Activated CD4-positive, alpha-beta memory T cell treated with anti-CD3 and anti-CD28 coated beads for 36 hours (primary cell): ENCODE data around the gene NAXE. TPM values are rescaled to one million over a fixed set of nuclear protein-coding genes. Genes with fewer than 3 reads are reported as not detected.
"Not testable (repeated sequence)": the region's sequence is repeated elsewhere in the genome, so short reads cannot be mapped to it uniquely, and the experiment has no call there.

Source experiments
- CTCF ChIA-PET: fragments of 350-600 bp; sonication (Branson Sonifier 250); formaldehyde crosslinking; loops from one replicate; lab custom pipeline; 2021; ENCODE audit warnings: antibody characterized with exemption, inconsistent platforms; lab: Charles Lee
- POLR2A ChIA-PET: fragments of 350-600 bp; sonication (Branson Sonifier 250); formaldehyde crosslinking; loops from one replicate; lab custom pipeline; 2021; ENCODE audit warnings: antibody characterized with exemption; lab: Charles Lee
- DNase-seq: peaks from one replicate; pipeline ENCODE4 v3.0.0-alpha.2; 2020
- H3K27ac Mint-ChIP-seq: one replicate; pipeline ENCODE4 v1.8.0; 2021; ENCODE audit warnings: mixed read lengths
- H3K27me3 Mint-ChIP-seq: one replicate; pipeline ENCODE4 v1.8.0; 2021; ENCODE audit warnings: mixed read lengths
- H3K36me3 Mint-ChIP-seq: one replicate; pipeline ENCODE4 v1.8.0; 2021; ENCODE audit warnings: mixed read lengths
- H3K4me1 Mint-ChIP-seq: one replicate; pipeline ENCODE4 v1.8.0; 2021; ENCODE audit warnings: low read depth, mixed read lengths
- H3K4me3 Mint-ChIP-seq: one replicate; pipeline ENCODE4 v1.8.0; 2021; ENCODE audit warnings: mild to moderate bottlenecking, mixed read lengths
- H3K9me3 Mint-ChIP-seq: one replicate; pipeline ENCODE4 v1.8.0; 2021; ENCODE audit warnings: mixed read lengths
- intact Hi-C: fragments of 100-400 bp; cut with micrococcal nuclease; formaldehyde crosslinking; loops from one replicate; pipeline ENCODE4 v1.15.1; 2023
- total RNA-seq, 2 experiments: library from RNA; stranded (reverse); gene quantifications; one replicate each; pipeline ENCODE4 v1.2.3, GENCODE V29; 2021

NAXE gene
- total RNA-seq, 2 experiments from 2014 or later, result 73.6 to 76.7 TPM

DNA sequence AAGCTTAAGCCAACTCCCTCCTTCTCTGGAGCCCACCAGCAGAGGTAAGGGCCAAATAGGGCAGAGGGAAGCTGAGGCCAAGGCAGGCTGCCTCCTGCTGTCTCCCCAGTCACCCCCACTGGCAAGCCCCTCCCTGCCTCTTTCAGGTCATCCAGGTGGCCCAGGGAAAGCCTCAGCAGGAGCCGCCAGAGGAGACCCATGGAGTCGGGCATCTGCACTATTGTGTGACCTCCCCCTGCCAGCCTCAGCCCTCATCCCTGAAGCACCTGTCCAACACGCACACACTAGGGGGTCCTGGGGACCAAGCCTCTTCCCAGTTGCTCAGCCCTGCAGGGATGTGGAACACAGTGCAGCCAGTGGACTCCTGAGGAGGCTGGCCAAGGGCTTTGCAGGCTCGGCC is 5.3 kb upstream of the NAXE start:
- H3K9me3 Mint-ChIP-seq, result no peaks in the 10 kb centered on the region
- CTCF ChIA-PET, result interaction anchor here (0.7 to 11.2 kb wide), 12 partner anchors 14 to 200 kb away, joined by 3 to 78 read pairs (median 4); partner anchors contain the start of gene GPATCH4
- H3K27ac Mint-ChIP-seq, result no peak overlapping the region
- no peaks in the 10 kb centered on the region for H3K36me3 Mint-ChIP-seq
- DNase-seq, result no peak
- no peak overlapping the region for H3K4me3 Mint-ChIP-seq
- POLR2A ChIA-PET, result interaction anchor here (0.5 kb wide), 1 partner anchor 110 kb away, joined by 3 read pairs; no protein-coding TSS in a partner anchor
- peaks cover 9% of the 10 kb centered on the region for H3K4me1 Mint-ChIP-seq
- intact Hi-C loops, result no loop called here
- H3K27me3 Mint-ChIP-seq, result no peaks in the 10 kb centered on the region

- ChIA-PET POLR2A (no interaction called here), CTCF (interaction anchor here (0.6 to 11.2 kb wide), 9 partner anchors 14 to 201 kb away, joined by 3 to 78 read pairs (median 4); partner anchors contain the start of gene GPATCH4)
- DNase-seq, result no peak
- Mint-ChIP-seq H3K36me3 (no peaks in the 10 kb centered on the region), H3K4me1 (peaks cover 9% of the 10 kb centered on the region), H3K4me3 (no peak overlapping the region), H3K9me3 (no peaks in the 10 kb centered on the region), H3K27me3 (no peaks in the 10 kb centered on the region), H3K27ac (no peak overlapping the region)
- intact Hi-C loops, result no loop called here
These were observed 4.6 kb upstream of the NAXE start for GRCh38 chr1:156586892-156587477.

- DNase-seq, POLR2A ChIA-PET, H3K36me3 Mint-ChIP-seq, intact Hi-C loops, H3K27ac Mint-ChIP-seq, H3K9me3 Mint-ChIP-seq, H3K27me3 Mint-ChIP-seq, H3K4me3 Mint-ChIP-seq: not testable (repeated sequence)
- CTCF ChIA-PET, result interaction anchor here (0.9 to 11.2 kb wide), 2 partner anchors 21 to 24 kb away, joined by 3 to 78 read pairs; no protein-coding TSS in a partner anchor
- peaks cover 16% of the 10 kb centered on the region for H3K4me1 Mint-ChIP-seq
These were observed 3.6 kb upstream of the NAXE start for GRCh38 chr1:156587927-156588326.

DNA sequence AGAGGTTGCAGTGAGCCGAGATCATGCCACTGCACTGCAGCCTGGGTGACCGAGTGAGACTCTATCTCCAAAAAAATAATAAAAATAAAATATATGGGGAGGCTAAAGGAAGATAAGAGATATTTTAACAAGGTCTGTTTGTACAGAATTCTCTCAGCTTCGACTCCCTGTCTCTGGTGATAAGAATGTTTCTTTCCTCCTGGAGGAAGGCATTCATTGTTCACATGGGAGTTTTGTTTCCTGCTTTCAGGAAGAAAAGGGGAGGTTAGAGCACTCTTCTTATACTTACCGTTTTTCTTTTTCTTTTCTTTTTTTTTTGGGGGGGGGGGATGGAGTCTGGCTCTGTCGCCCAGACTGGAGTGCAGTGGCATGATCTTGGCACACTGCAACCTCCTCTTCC is 2.0 kb upstream of the NAXE start:
- POLR2A ChIA-PET, result no interaction called here
- intact Hi-C loops, result no loop called here
- Mint-ChIP-seq H3K27ac (no peak overlapping the region), H3K36me3 (no peaks in the 10 kb centered on the region), H3K4me3 (no peak overlapping the region), H3K9me3 (no peaks in the 10 kb centered on the region), H3K27me3 (no peaks in the 10 kb centered on the region), H3K4me1 (peaks cover 19% of the 10 kb centered on the region)
- CTCF ChIA-PET, result interaction anchor here (1.2 kb wide), 1 partner anchor 204 kb away, joined by 3 read pairs; no protein-coding TSS in a partner anchor
- DNase-seq, result no peak

DNA sequence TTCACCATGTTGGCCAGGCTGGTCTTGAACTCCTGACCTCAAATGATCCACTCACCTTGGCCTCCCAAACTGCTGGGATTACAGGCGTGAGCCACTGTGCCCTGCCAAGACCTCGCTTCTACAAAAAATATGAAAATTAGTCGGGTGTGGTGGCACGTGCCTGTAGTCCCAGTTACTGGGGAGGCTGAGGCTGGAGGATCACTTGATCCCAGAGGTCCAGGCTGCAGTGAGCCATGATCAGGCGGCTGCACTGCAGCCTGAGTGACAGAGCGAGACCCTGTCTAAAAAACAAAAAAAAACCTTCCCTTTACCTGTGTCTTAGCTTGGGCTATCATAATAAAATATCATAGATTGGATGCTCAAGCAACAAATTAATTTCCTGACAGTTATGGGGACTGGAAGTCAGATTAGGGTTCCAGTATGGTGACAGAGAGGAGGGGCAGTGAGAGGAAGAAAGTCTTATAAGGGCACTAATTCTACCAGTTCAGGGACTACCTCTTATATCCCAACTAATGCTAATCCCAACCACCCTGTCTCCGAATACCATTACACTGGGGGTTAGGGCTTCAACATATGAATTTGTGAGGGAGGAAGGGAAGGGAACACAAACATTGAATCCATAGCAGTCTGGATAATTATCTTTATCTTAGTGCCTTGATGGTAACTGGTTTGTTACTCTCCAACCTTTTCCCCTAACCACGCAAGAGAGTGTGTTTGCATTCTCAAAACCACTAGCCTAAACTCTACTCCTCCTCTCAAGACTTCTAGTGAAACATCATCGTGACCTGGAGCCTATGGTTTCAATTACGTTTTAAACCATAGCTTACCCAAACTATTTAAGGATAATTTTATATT is 1.0 kb upstream of the NAXE start:
- Mint-ChIP-seq H3K9me3 (no peaks in the 10 kb centered on the region), H3K36me3 (peaks cover 2% of the 10 kb centered on the region), H3K4me1 (peaks cover 19% of the 10 kb centered on the region), H3K27ac (peak overlapping the region; percentile 85), H3K27me3 (no peaks in the 10 kb centered on the region), H3K4me3 (no peak overlapping the region)
- ChIA-PET POLR2A (interaction anchor here (0.7 to 3.0 kb wide), 7 partner anchors 10 to 133 kb away, joined by 3 to 19 read pairs (median 6); partner anchors contain the start of genes GPATCH4, MEF2D and TTC24), CTCF (interaction anchor here (1.3 to 6.4 kb wide), 9 partner anchors 10 to 205 kb away, joined by 3 to 39 read pairs (median 6); partner anchors contain the start of gene MEF2D)
- intact Hi-C loops, result loop anchor here (1.0 kb wide), 1 partner anchor 11 kb away; the partner anchor contains the start of gene GPATCH4
- DNase-seq, result no peak

- H3K27me3 Mint-ChIP-seq, result no peaks in the 10 kb centered on the region
- H3K27ac Mint-ChIP-seq, result peak overlapping the region; percentile 85
- intact Hi-C loops, result loop anchor here (1.0 kb wide), 1 partner anchor 10 kb away; the partner anchor contains the start of gene GPATCH4
- peaks cover 19% of the 10 kb centered on the region for H3K4me1 Mint-ChIP-seq
- H3K4me3 Mint-ChIP-seq, result peak overlapping the region; percentile 79
- peaks cover 2% of the 10 kb centered on the region for H3K36me3 Mint-ChIP-seq
- no peak for DNase-seq
- ChIA-PET POLR2A (interaction anchor here (0.7 to 3.0 kb wide), 10 partner anchors 10 to 137 kb away, joined by 3 to 19 read pairs (median 6); partner anchors contain the start of genes GPATCH4, ISG20L2, MEF2D and METTL25B), CTCF (interaction anchor here (1.3 to 6.4 kb wide), 9 partner anchors 10 to 205 kb away, joined by 3 to 39 read pairs (median 6); partner anchors contain the start of gene MEF2D)
- H3K9me3 Mint-ChIP-seq, result no peaks in the 10 kb centered on the region
These were observed 470 bp upstream of the NAXE start for GRCh38 chr1:156591181-156591431.

DNA sequence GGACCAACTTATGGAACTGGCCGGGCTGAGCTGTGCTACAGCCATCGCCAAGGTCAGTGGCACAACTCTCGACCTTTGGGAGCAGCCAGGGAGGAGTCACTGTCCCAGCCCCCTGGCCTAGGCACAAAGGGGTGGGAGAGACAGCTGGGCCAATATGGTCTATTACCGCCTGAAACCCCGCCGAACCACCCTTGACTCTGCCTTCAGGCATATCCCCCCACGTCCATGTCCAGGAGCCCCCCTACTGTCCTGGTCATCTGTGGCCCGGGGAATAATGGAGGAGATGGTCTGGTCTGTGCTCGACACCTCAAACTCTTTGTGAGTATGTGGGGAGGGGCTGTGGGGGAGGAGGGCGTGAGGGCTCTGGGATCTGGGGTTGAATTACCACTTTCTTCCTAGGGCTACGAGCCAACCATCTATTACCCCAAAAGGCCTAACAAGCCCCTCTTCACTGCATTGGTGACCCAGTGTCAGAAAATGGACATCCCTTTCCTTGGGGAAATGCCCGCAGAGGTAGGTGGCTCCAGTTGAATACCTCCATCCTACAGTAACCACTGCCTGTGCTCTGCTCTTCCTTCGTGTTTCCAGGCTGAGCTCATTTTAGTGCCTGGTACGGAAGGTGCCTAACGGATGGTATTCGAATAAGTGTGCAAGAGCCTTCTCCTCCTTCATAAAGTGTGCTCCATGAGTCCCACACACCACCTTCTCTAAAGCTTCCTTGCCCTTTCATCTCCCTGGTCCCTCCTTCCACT is 758 bp downstream of the NAXE start:
- Mint-ChIP-seq H3K27ac (peak overlapping the region; percentile 79), H3K27me3 (no peaks in the 10 kb centered on the region), H3K4me1 (peaks cover 19% of the 10 kb centered on the region), H3K36me3 (peaks cover 7% of the 10 kb centered on the region), H3K9me3 (no peaks in the 10 kb centered on the region), H3K4me3 (peak overlapping the region; percentile 79)
- intact Hi-C loops, result no loop called here
- no peak for DNase-seq
- ChIA-PET POLR2A (interaction anchor here (1.0 to 3.0 kb wide), 7 partner anchors 9 to 136 kb away, joined by 4 to 19 read pairs (median 7); partner anchors contain the start of genes GPATCH4, ISG20L2, MEF2D and METTL25B), CTCF (interaction anchor here (1.1 to 6.4 kb wide), 9 partner anchors 8 to 207 kb away, joined by 3 to 39 read pairs (median 6); partner anchors contain the start of gene MEF2D)

- Mint-ChIP-seq H3K36me3 (peaks cover 9% of the 10 kb centered on the region), H3K27ac (peak overlapping the region; percentile 59), H3K4me3 (peak overlapping the region; percentile 79), H3K27me3 (no peaks in the 10 kb centered on the region), H3K4me1 (peaks cover 20% of the 10 kb centered on the region), H3K9me3 (no peaks in the 10 kb centered on the region)
- intact Hi-C loops, result no loop called here
- ChIA-PET POLR2A (interaction anchor here (2.2 to 3.0 kb wide), 3 partner anchors 8 to 92 kb away, joined by 12 to 19 read pairs (median 13); partner anchors contain the start of genes GPATCH4, MEF2D and TTC24), CTCF (interaction anchor here (0.8 to 6.4 kb wide), 4 partner anchors 8 to 112 kb away, joined by 3 to 39 read pairs (median 3); no protein-coding TSS in a partner anchor)
- DNase-seq, result no peak
These were observed 1.5 kb downstream of the NAXE start for GRCh38 chr1:156592910-156593660.

DNA sequence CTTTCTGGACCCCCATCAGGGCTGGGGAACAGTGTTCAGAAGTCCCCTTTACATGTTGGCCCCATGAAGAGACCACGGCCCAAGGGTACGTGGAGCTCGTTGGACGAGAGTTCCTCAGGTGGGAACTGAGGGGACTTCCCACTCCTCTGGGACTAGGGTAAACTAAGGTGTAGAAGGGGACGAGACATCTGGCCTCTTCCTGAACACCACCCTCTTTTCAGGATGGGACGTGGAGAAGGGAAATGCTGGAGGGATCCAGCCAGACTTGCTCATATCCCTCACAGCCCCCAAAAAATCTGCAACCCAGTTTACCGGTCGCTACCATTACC is 2.0 kb downstream of the NAXE start:
- ChIA-PET CTCF (interaction anchor here (0.8 to 6.4 kb wide), 4 partner anchors 8 to 113 kb away, joined by 3 to 39 read pairs (median 3); no protein-coding TSS in a partner anchor), POLR2A (interaction anchor here (3.0 kb wide), 2 partner anchors 7 to 13 kb away, joined by 13 to 19 read pairs; partner anchors contain the start of genes GPATCH4 and TTC24)
- H3K36me3 Mint-ChIP-seq, result peaks cover 14% of the 10 kb centered on the region
- intact Hi-C loops, result no loop called here
- H3K4me1 Mint-ChIP-seq, result peaks cover 26% of the 10 kb centered on the region
- no peak overlapping the region for H3K4me3 Mint-ChIP-seq
- H3K9me3 Mint-ChIP-seq, result no peaks in the 10 kb centered on the region
- no peak overlapping the region for H3K27ac Mint-ChIP-seq
- no peaks in the 10 kb centered on the region for H3K27me3 Mint-ChIP-seq
- no peak for DNase-seq

DNA sequence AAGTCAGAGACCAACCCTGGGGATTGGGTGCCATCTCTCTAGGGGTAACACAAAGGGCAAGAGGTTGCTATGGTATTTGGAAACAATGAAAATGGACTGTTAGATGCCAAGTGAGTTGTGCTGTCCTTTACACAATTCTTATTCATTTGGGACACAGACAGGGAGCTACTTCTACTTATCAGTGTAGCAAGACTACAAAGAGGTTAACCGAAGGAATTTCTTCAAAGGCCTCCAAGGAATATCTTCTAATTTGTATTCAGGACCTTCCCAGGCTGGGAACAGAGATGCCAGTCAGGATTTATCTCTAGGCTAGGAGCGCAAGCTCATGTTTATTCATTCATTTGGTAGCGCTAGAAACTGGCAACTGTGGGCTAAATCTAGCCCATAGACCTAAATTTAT is 2.6 kb downstream of the NAXE start:
- intact Hi-C loops, result no loop called here
- no peak overlapping the region for H3K27ac Mint-ChIP-seq
- DNase-seq, result no peak
- CTCF ChIA-PET, result interaction anchor here (0.7 to 6.4 kb wide), 7 partner anchors 9 to 209 kb away, joined by 3 to 39 read pairs (median 4); no protein-coding TSS in a partner anchor
- H3K9me3 Mint-ChIP-seq, result no peaks in the 10 kb centered on the region
- POLR2A ChIA-PET, result no interaction called here
- no peaks in the 10 kb centered on the region for H3K27me3 Mint-ChIP-seq
- no peak overlapping the region for H3K4me3 Mint-ChIP-seq
- peaks cover 17% of the 10 kb centered on the region for H3K36me3 Mint-ChIP-seq
- peaks cover 30% of the 10 kb centered on the region for H3K4me1 Mint-ChIP-seq
